Type B pancreatic cell (in vitro differentiated cells): ENCODE measurements around the gene TPCN2. TPM values are rescaled to one million over a fixed set of nuclear protein-coding genes. Genes with fewer than 3 reads are reported as not detected.

Experiments
- DNase-seq: peaks from one replicate; pipeline ENCODE4 v3.0.0; 2021; ENCODE audit warnings: mixed read lengths; ENCODE audit not compliant: unreplicated experiment; ENCODE audit errors: extremely low spot score
- H3K27ac Mint-ChIP-seq: 2 replicates; pipeline ENCODE4 v1.8.0; 2021; ENCODE audit warnings: mild to moderate bottlenecking, mixed read lengths
- H3K27me3 Mint-ChIP-seq: 2 replicates; pipeline ENCODE4 v1.8.0; 2021; ENCODE audit warnings: mixed read lengths
- H3K36me3 Mint-ChIP-seq: 2 replicates; pipeline ENCODE4 v1.8.0; 2021; ENCODE audit warnings: mixed read lengths
- H3K4me1 Mint-ChIP-seq: one replicate; pipeline ENCODE4 v1.8.0; 2021; ENCODE audit warnings: mixed read lengths; ENCODE audit not compliant: unreplicated experiment
- H3K4me3 Mint-ChIP-seq: 2 replicates; pipeline ENCODE4 v1.8.0; 2021; ENCODE audit warnings: mild to moderate bottlenecking, mixed read lengths
- H3K9me3 Mint-ChIP-seq: 2 replicates; pipeline ENCODE4 v1.8.0; 2021; ENCODE audit warnings: mixed read lengths
- CTCF ChIP-seq: fragments of 200-600 bp; sonication (generic); conservative IDR thresholded peaks from 2 replicates; pipeline ENCODE4 v1.5.0; 2021; ENCODE audit warnings: antibody characterized with exemption, mild to moderate bottlenecking
- total RNA-seq: library from RNA; stranded (reverse); gene quantifications from 2 replicates; pipeline ENCODE4 v1.2.1, GENCODE V29; 2021; ENCODE audit warnings: low replicate concordance

The TPCN2 gene
- total RNA-seq, 1 donor from 2014 or later: 19.5 TPM

DNA sequence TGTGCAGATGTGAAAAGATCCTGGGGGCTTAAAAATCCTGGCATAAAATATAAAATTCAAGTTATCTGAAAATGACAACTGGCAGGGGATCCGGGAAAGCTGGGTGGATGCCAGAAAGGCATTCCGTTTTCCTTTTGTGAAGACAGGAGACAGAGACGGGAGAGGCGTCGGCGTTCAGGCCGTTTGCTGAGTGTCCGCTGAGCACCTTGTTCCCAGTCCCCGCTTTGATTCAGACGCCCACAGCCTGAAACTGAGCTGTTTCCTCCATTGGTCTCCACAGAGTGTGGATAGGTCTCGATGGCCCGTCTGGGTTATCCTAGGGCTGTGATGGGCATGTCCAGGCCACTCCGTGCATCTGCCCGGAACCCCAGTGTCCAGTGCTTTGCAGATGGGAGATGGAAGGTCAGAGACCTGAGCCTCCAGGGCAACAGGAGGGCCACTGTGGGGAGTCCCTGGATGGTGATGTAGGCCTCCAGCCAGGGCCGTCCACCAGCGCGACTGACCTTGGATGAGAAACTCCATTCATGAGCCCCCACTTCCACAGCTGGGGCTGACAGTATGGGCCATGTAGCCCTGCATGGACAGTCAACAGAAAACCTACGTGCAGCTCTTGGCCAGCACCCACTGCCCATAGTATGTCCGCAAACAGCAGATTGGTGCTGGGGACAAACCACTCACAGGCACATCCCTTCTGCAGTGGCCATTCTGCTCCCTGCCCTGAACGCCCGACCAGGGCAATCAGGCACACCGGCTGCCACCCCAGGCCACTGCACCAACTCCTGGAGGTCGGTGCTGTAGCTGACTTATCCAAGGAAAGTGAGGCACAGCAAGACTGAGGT, 47.3 kb upstream of the TPCN2 start:
- no peaks in the 10 kb centered on the region for H3K9me3 Mint-ChIP-seq
- H3K27me3 Mint-ChIP-seq: no peaks in the 10 kb centered on the region
- peaks cover 20% of the 10 kb centered on the region for H3K4me1 Mint-ChIP-seq
- no peak for DNase-seq
- H3K27ac Mint-ChIP-seq: no peak overlapping the region
- H3K36me3 Mint-ChIP-seq: no peaks in the 10 kb centered on the region
- no peak overlapping the region for H3K4me3 Mint-ChIP-seq
- TF ChIP-seq CTCF: no peak

- H3K27ac Mint-ChIP-seq: no peak overlapping the region
- TF ChIP-seq CTCF: no peak
Measured at GRCh38 chr11:69002110-69002569, 46.6 kb upstream of the TPCN2 start.

GRCh38 chr11:69002570-69003231, 46.0 kb upstream of the TPCN2 start:
- H3K4me1 Mint-ChIP-seq: peaks cover 26% of the 10 kb centered on the region
- H3K27ac Mint-ChIP-seq: no peak overlapping the region
- H3K27me3 Mint-ChIP-seq: no peaks in the 10 kb centered on the region
- TF ChIP-seq CTCF: no peak
- no peaks in the 10 kb centered on the region for H3K9me3 Mint-ChIP-seq
- no peak overlapping the region for H3K4me3 Mint-ChIP-seq
- no peak for DNase-seq
- no peaks in the 10 kb centered on the region for H3K36me3 Mint-ChIP-seq

More at GRCh38 chr11:69002110-69002569, 46.6 kb upstream of the TPCN2 start:
- Mint-ChIP-seq H3K4me3 (no peak overlapping the region), H3K9me3 (no peaks in the 10 kb centered on the region), H3K27me3 (no peaks in the 10 kb centered on the region), H3K4me1 (peaks cover 20% of the 10 kb centered on the region), H3K36me3 (no peaks in the 10 kb centered on the region)
- DNase-seq: no peak

- Mint-ChIP-seq H3K4me1 (peaks cover 26% of the 10 kb centered on the region), H3K36me3 (no peaks in the 10 kb centered on the region), H3K9me3 (no peaks in the 10 kb centered on the region), H3K27me3 (no peaks in the 10 kb centered on the region), H3K27ac (no peak overlapping the region), H3K4me3 (no peak overlapping the region)
- DNase-seq: no peak
- TF ChIP-seq CTCF: no peak
Measured at GRCh38 chr11:69003301-69003865, 45.3 kb upstream of the TPCN2 start.

DNA sequence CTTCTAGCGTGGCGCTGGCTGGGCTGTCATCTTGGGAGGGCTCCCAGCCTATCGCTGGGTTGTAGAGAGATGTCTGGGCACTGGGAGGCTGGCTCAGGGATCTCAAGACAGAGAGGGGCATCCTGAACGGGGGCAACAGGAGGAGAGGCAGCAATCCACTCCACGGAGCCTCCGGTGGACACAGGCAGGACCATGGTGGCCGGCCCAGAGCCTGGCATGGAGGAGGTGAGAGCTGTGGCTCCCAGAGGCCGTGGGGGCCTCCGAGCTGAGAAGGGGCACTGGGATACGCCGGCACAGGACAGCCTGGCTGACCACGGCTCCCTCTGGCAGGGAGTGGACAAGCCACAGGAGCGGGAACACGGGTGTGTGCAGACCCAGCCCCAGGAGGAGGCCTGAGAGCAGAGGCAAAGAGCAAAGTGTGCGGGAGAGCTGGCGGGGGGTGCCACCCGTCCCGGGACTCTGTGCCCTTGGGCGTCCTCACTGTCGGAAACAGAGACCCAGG, 44.8 kb upstream of the TPCN2 start:
- H3K27ac Mint-ChIP-seq: no peak overlapping the region
- H3K36me3 Mint-ChIP-seq: no peaks in the 10 kb centered on the region
- no peak for DNase-seq
- no peak overlapping the region for H3K4me3 Mint-ChIP-seq
- no peaks in the 10 kb centered on the region for H3K9me3 Mint-ChIP-seq
- peaks cover 24% of the 10 kb centered on the region for H3K4me1 Mint-ChIP-seq
- H3K27me3 Mint-ChIP-seq: no peaks in the 10 kb centered on the region
- TF ChIP-seq CTCF: no peak
